Caco-2 (cell line): Measurements from ENCODE around the gene RYK. TPM values are rescaled to one million over a fixed set of nuclear protein-coding genes. Genes with fewer than 3 reads are reported as not detected.

ENCODE experiments used
- BruUV-seq: library from RNA; stranded (reverse); fragments of 400-500 nt; replicated peaks from 2 replicates; lab custom pipeline; 2021; lab: Mats Ljungman, UMichigan
- CTCF ChIA-PET: fragments of 300-600 bp; sonication (Branson Sonifier 250); formaldehyde crosslinking; loops from one replicate; lab custom pipeline; 2022; ENCODE audit warnings: antibody characterized with exemption; lab: Charles Lee
- POLR2A ChIA-PET: fragments of 300-600 bp; sonication (Branson Sonifier 250); formaldehyde crosslinking; loops from one replicate; lab custom pipeline; 2022; ENCODE audit warnings: antibody characterized with exemption; lab: Charles Lee
- DNase-seq, 2 experiments: peaks; one replicate each; pipeline versions ENCODE4 v3.0.0 to v3.0.0-alpha.2; 2020 to 2022
- H3K27me3 ChIP-seq: replicated peaks from 2 replicates; pipeline ENCODE4 v1.6.0; 2011; ENCODE audit warnings: low read length; ENCODE audit not compliant: control insufficient read depth, insufficient read depth
- H3K36me3 ChIP-seq: 2 replicates; pipeline ENCODE4 v1.5.1; 2011; ENCODE audit warnings: low read length; ENCODE audit not compliant: control insufficient read depth, insufficient read depth
- H3K4me1 ChIP-seq: fragments of 250-450 bp; sonication (Bioruptor Pico); 2 replicates; pipeline ENCODE4 v1.5.1; 2020; ENCODE audit warnings: mild to moderate bottlenecking
- H3K4me3 ChIP-seq: 2 replicates; pipeline ENCODE4 v1.5.1; 2011; ENCODE audit warnings: low read depth, mild to moderate bottlenecking, control low read depth, low read length
- H3K9me3 ChIP-seq: fragments of 250-450 bp; sonication (Bioruptor Pico); 2 replicates; pipeline ENCODE4 v1.5.1; 2020; ENCODE audit warnings: mild to moderate bottlenecking, moderate library complexity
- H3K27ac Mint-ChIP-seq: one replicate; pipeline ENCODE4 v1.8.0; 2022; ENCODE audit warnings: mixed read lengths; ENCODE audit not compliant: unreplicated experiment
- H3K27me3 Mint-ChIP-seq: one replicate; pipeline ENCODE4 v1.8.0; 2022; ENCODE audit warnings: mixed read lengths; ENCODE audit not compliant: insufficient read depth, unreplicated experiment
- H3K36me3 Mint-ChIP-seq: one replicate; pipeline ENCODE4 v1.8.0; 2022; ENCODE audit warnings: mild to moderate bottlenecking, mixed read lengths; ENCODE audit not compliant: insufficient read depth, unreplicated experiment
- H3K4me1 Mint-ChIP-seq: one replicate; pipeline ENCODE4 v1.8.0; 2022; ENCODE audit warnings: low read depth, mixed read lengths; ENCODE audit not compliant: unreplicated experiment
- H3K4me3 Mint-ChIP-seq: one replicate; pipeline ENCODE4 v1.8.0; 2022; ENCODE audit warnings: mild to moderate bottlenecking, moderate library complexity, mixed read lengths; ENCODE audit not compliant: unreplicated experiment
- H3K9me3 Mint-ChIP-seq: one replicate; pipeline ENCODE4 v1.8.0; 2022; ENCODE audit warnings: mixed read lengths; ENCODE audit not compliant: unreplicated experiment
- CTCF ChIP-seq, 2 experiments: fragments of 200-600 bp in 1 of 2; IDR thresholded peaks; 1 replicate in 1 of 2; 2 replicates in 1 of 2; pipeline versions ENCODE4 v1.5.1 to v1.8.0; 2011 to 2022; ENCODE audit warnings: antibody characterized with exemption in 1 of 2, control low read depth in 1 of 2, inconsistent platforms in 1 of 2, low read depth in 1 of 2, low read length in 1 of 2, mild to moderate bottlenecking in 1 of 2, moderate library complexity in 1 of 2; ENCODE audit not compliant: insufficient read depth in 1 of 2, severe bottlenecking in 1 of 2, unreplicated experiment in 1 of 2
- intact Hi-C: fragments of 100-400 bp; cut with micrococcal nuclease; formaldehyde crosslinking; loops from one replicate; pipeline ENCODE4 v1.10.0; 2022; ENCODE audit not compliant: unreplicated experiment
- total RNA-seq: library from RNA; stranded (reverse); gene quantifications from 2 replicates; pipeline ENCODE4 v1.2.3, GENCODE V29; 2022

RYK gene
- total RNA-seq, 1 experiment from 2014 or later, result 102 TPM

GRCh38 chr3:134212967-134213665 lies 37.5 kb downstream of the RYK start:
- POLR2A ChIA-PET, result no interaction called here
- no peak overlapping the region for H3K4me3 ChIP-seq
- H3K36me3 Mint-ChIP-seq, result peaks cover 46% of the 10 kb centered on the region
- H3K4me1 ChIP-seq, result no peaks in the 10 kb centered on the region
- H3K27me3 Mint-ChIP-seq, result no peaks in the 10 kb centered on the region
- no peak overlapping the region for H3K4me3 Mint-ChIP-seq
- no TSS peak for BruUV-seq
- no peaks in the 10 kb centered on the region for H3K9me3 Mint-ChIP-seq
- H3K36me3 ChIP-seq, result peaks cover 1% of the 10 kb centered on the region; the same call in 1 of the 2 replicates
- no peaks in the 10 kb centered on the region for H3K9me3 ChIP-seq
- peak; percentile 82 to 92 for DNase-seq
- H3K27me3 ChIP-seq, result no peaks in the 10 kb centered on the region
- peak; percentile 93 to 94 for TF ChIP-seq CTCF (IDR thresholded peaks at IDR 0.05; ENCODE audit: insufficient read depth in 1 of 2, low read depth in 1 of 2, low read length in 1 of 2, severe bottlenecking in 1 of 2, unreplicated experiment in 1 of 2)
- no peak overlapping the region for H3K27ac Mint-ChIP-seq
- CTCF ChIA-PET, result interaction anchor here (0.6 to 3.4 kb wide), 15 partner anchors 11 to 276 kb away, joined by 3 to 42 read pairs (median 5); partner anchors contain the start of gene AMOTL2
- intact Hi-C loops, result loop anchor here (1.0 to 2.0 kb wide), 6 partner anchors 14 to 261 kb away; partner anchors contain the start of gene RYK
- peaks cover 20% of the 10 kb centered on the region for H3K4me1 Mint-ChIP-seq

- Histone ChIP-seq H3K4me3 (no peak overlapping the region), H3K27me3 (no peaks in the 10 kb centered on the region), H3K9me3 (no peaks in the 10 kb centered on the region), H3K4me1 (no peaks in the 10 kb centered on the region), H3K36me3 (peaks cover 1% of the 10 kb centered on the region; the same call in 1 of the 2 replicates)
- peak; percentile 45 to 78 for TF ChIP-seq CTCF (IDR thresholded peaks at IDR 0.05; ENCODE audit: insufficient read depth in 1 of 2, low read depth in 1 of 2, low read length in 1 of 2, severe bottlenecking in 1 of 2, unreplicated experiment in 1 of 2)
- peak; percentile 46 to 52 for DNase-seq
- ChIA-PET CTCF (interaction anchor here (0.6 to 3.4 kb wide), 17 partner anchors 12 to 550 kb away, joined by 3 to 42 read pairs (median 4); partner anchors contain the start of genes RYK and TOPBP1), POLR2A (no interaction called here)
- Mint-ChIP-seq H3K27me3 (no peaks in the 10 kb centered on the region), H3K9me3 (no peaks in the 10 kb centered on the region), H3K27ac (no peak overlapping the region), H3K4me1 (peaks cover 20% of the 10 kb centered on the region), H3K36me3 (peaks cover 46% of the 10 kb centered on the region), H3K4me3 (no peak overlapping the region)
- BruUV-seq, result no TSS peak
- intact Hi-C loops, result loop anchor here (1.0 to 2.0 kb wide), 4 partner anchors 13 to 281 kb away; no protein-coding TSS in a partner anchor
These were observed 38.9 kb downstream of the RYK start for GRCh38 chr3:134211797-134212196.

GRCh38 chr3:134205451-134205850 lies 45.2 kb downstream of the RYK start:
- no peaks in the 10 kb centered on the region for H3K27me3 ChIP-seq
- BruUV-seq, result no TSS peak
- POLR2A ChIA-PET, result no interaction called here
- Mint-ChIP-seq H3K27ac (no peak overlapping the region), H3K36me3 (peaks cover 55% of the 10 kb centered on the region), H3K4me1 (peaks cover under 1% of the 10 kb centered on the region), H3K27me3 (no peaks in the 10 kb centered on the region), H3K4me3 (no peak overlapping the region), H3K9me3 (peaks cover 10% of the 10 kb centered on the region)
- no peaks in the 10 kb centered on the region for H3K4me1 ChIP-seq
- intact Hi-C loops, result no loop called here
- no peak overlapping the region for H3K4me3 ChIP-seq
- no peak for TF ChIP-seq CTCF (IDR thresholded peaks at IDR 0.05; ENCODE audit: insufficient read depth in 1 of 2, low read depth in 1 of 2, low read length in 1 of 2, severe bottlenecking in 1 of 2, unreplicated experiment in 1 of 2)
- no peak for DNase-seq
- peaks cover 5% of the 10 kb centered on the region; the same call in 1 of the 2 replicates for H3K36me3 ChIP-seq
- H3K9me3 ChIP-seq, result no peaks in the 10 kb centered on the region
- CTCF ChIA-PET, result no interaction called here
